Measurements from ENCODE around the gene OR5K1. TPM values are rescaled to one million over a fixed set of nuclear protein-coding genes. Genes with fewer than 3 reads are reported as not detected.

Gene OR5K1
- total RNA-seq, 2 experiments from 2014 or later: not detected

GRCh38 chr3:98513091-98513511 lies 50.1 kb downstream of the OR5K1 start:
- CTCF ChIA-PET: no interaction called here
- POLR2A ChIA-PET: no interaction called here

GRCh38 chr3:98513736-98514135 lies 50.7 kb downstream of the OR5K1 start:
- CTCF ChIA-PET: interaction anchor here (1.4 kb wide), 1 partner anchor 88 kb away, joined by 3 read pairs; no protein-coding TSS in a partner anchor
- POLR2A ChIA-PET: no interaction called here

GRCh38 chr3:98514948-98515347 lies 51.9 kb downstream of the OR5K1 start:
- CTCF ChIA-PET: interaction anchor here (1.4 kb wide), 1 partner anchor 87 kb away, joined by 3 read pairs; no protein-coding TSS in a partner anchor
- POLR2A ChIA-PET: no interaction called here

- POLR2A ChIA-PET: no interaction called here
These were observed 55.8 kb downstream of the OR5K1 start for GRCh38 chr3:98518816-98519215.

GRCh38 chr3:98519351-98519750 lies 56.4 kb downstream of the OR5K1 start:
- CTCF ChIA-PET: interaction anchor here (0.9 kb wide), 2 partner anchors 10 to 18 kb away, joined by 3 read pairs; no protein-coding TSS in a partner anchor
- POLR2A ChIA-PET: interaction anchor here (1.0 kb wide), 1 partner anchor 38 kb away, joined by 5 read pairs; no protein-coding TSS in a partner anchor

More at GRCh38 chr3:98518816-98519215, 55.8 kb downstream of the OR5K1 start:
- CTCF ChIA-PET: interaction anchor here (0.9 kb wide), 1 partner anchor 18 kb away, joined by 3 read pairs; no protein-coding TSS in a partner anchor

GRCh38 chr3:98521897-98522543 lies 59.0 kb downstream of the OR5K1 start:
- CTCF ChIA-PET: interaction anchor here (0.6 to 2.0 kb wide), 3 partner anchors 13 to 34 kb away, joined by 3 to 7 read pairs (median 5); no protein-coding TSS in a partner anchor

More at GRCh38 chr3:98521897-98522543, 59.0 kb downstream of the OR5K1 start:
- POLR2A ChIA-PET: interaction anchor here (0.6 to 2.2 kb wide), 6 partner anchors 14 to 43 kb away, joined by 5 to 17 read pairs (median 7); no protein-coding TSS in a partner anchor

Other genes starting within 250 kb of the OR5K1 start
- gene OR5H6, start 199.0 kb upstream of the OR5K1 start, total RNA-seq: not detected
- gene OR5H2, start 180.7 kb upstream of the OR5K1 start, total RNA-seq: not detected
- gene OR5K4, start 109.3 kb upstream of the OR5K1 start, total RNA-seq: not detected
- gene OR5K3, start 72.5 kb upstream of the OR5K1 start, total RNA-seq: not detected
- not detected for gene OR5K2, start 34.5 kb downstream of the OR5K1 start, total RNA-seq
- 100 to 1,000 TPM; 233 to 240 TPM for gene CLDND1, start 59.7 kb downstream of the OR5K1 start, total RNA-seq
- gene GPR15, start 68.8 kb downstream of the OR5K1 start, total RNA-seq: 1 to 10 TPM; 4.4 to 5.0 TPM
- 10 to 100 TPM; 55.5 to 60.0 TPM for gene CPOX, start 130.4 kb downstream of the OR5K1 start, total RNA-seq

Measured in activated CD8-positive, alpha-beta memory T cell treated with anti-CD3 and anti-CD28 coated beads for 36 hours (primary cell).